Activated CD4-positive, alpha-beta T cell treated with anti-CD3 and anti-CD28 coated beads, Interleukin-2, amount 50 U/mL, for 24 hours (primary cell): Measurements from ENCODE around the gene AFAP1L2.

Source experiments
- DNase-seq, 2 donors: peaks; one replicate each; pipeline ENCODE4 v3.0.0-alpha.2; 2020; ENCODE audit warnings: low read depth in 1 of 2, low spot score in 1 of 2

AFAP1L2 gene

DNA sequence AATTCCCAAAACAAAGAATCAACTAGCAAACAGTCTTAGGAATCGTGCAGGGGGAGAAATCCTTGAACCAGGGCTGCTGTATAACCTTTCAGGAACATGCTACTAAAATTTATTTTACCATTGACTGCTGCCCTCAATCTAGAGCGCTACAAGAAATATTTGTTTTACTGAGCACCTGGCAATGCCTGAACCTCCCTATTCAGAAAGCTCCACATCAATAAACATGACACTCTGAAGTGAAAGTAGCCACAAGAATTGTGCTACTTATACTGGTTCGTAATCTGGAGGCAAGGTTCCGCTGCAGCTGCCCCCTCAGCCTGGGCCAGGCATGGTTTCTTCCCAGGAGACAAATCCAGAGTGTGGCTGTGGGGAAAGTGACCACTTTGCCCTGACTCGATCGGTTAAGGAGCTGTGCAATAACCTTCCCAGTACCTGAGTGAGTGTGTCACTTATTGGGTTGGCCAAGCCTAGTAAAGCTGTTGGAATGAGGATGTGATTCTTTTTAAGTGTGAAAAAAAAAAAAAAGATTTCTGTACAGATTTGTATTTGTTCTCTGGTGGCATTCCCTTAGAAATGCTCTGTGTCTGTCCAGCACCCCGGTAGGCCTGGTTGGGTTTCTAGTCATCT is 157.5 kb downstream of the AFAP1L2 start:
- no peak for DNase-seq

GRCh38 chr10:114245121-114245791 is 159.0 kb downstream of the AFAP1L2 start:
- no peak for DNase-seq
